Stomach (tissue), 9 donors: ENCODE data around the gene VOPP1. TPM values are rescaled to one million over a fixed set of nuclear protein-coding genes. Genes with fewer than 3 reads are reported as not detected.

Experiments
- DNase-seq, 2 donors: peaks; one replicate each; pipeline versions ENCODE4 v3.0.0 to v3.0.0-alpha.2; 2013 to 2019
- H3K27ac ChIP-seq, 5 donors: fragments of 200-600 bp in 4 of 5; sonication (generic) in 4 of 5; one replicate each; pipeline ENCODE4 v1.5.1; 2013 to 2019; ENCODE audit warnings: mild to moderate bottlenecking in 1 of 5, moderate library complexity in 1 of 5
- H3K27me3 ChIP-seq, 3 donors: fragments of 200-600 bp; sonication (generic); one replicate each; pipeline ENCODE4 v1.5.1; 2017 to 2019; ENCODE audit warnings: mixed run types in 1 of 3
- H3K36me3 ChIP-seq, 4 donors: fragments of 200-600 bp; sonication (generic); 1 replicate in 3 of 4; 2 replicates in 1 of 4; pipeline ENCODE4 v1.5.1; 2016 to 2019
- H3K4me1 ChIP-seq, 4 donors: fragments of 200-600 bp; sonication (generic); one replicate each; pipeline ENCODE4 v1.5.1; 2016 to 2019
- H3K4me3 ChIP-seq, 4 donors: fragments of 200-600 bp; sonication (generic) in 3 of 4; one replicate each; pipeline ENCODE4 v1.5.1; 2016 to 2019; ENCODE audit warnings: mild to moderate bottlenecking in 1 of 4
- H3K9me3 ChIP-seq, 4 donors: fragments of 200-600 bp; sonication (generic); one replicate each; pipeline ENCODE4 v1.5.1; 2016 to 2019
- CTCF ChIP-seq, 7 experiments: fragments of 450-650 bp in 4 of 7; fragments of 200-600 bp in 3 of 7; sonication (generic) in 3 of 7; IDR thresholded peaks; one replicate each; pipeline ENCODE4 v1.5.1; 2016 to 2019; ENCODE audit warnings: antibody characterized with exemption in 7 of 7, control low read depth in 2 of 7, mild to moderate bottlenecking in 1 of 7
- EP300 ChIP-seq: sonication (generic); formaldehyde crosslinking; IDR thresholded peaks from one replicate; pipeline ENCODE4 v1.6.1; 2017; ENCODE audit warnings: antibody characterized with exemption
- POLR2A ChIP-seq, 4 donors: fragments of 450-650 bp; IDR thresholded peaks; one replicate each; pipeline ENCODE4 v1.6.1; 2016; ENCODE audit warnings: antibody characterized with exemption in 4 of 4, control low read depth in 2 of 4, mild to moderate bottlenecking in 1 of 4, moderate library complexity in 1 of 4
- POLR2AphosphoS5 ChIP-seq, 3 donors: sonication (generic); formaldehyde crosslinking; IDR thresholded peaks; one replicate each; pipeline ENCODE4 v1.6.1; 2016; ENCODE audit warnings: antibody characterized with exemption in 3 of 3
- WGBS, 5 donors: extraction: QIAGEN DNeasy Blood & Tissue Kit in 3 of 5; methylation state at CpG; one replicate each; pipeline versions ENCODE4 v1.1.5 to v1.1.7; 2013 to 2018; 5-methylcytosine and 5-hydroxymethylcytosine counted together
- intact Hi-C: fragments of 100-400 bp; cut with DNase I; formaldehyde crosslinking; loops from one replicate; pipeline ENCODE4 v1.15.1; 2023; ENCODE audit warnings: low total_unique reads
- polyA plus RNA-seq, 3 donors: library from polyadenylated mRNA; stranded (reverse); fragments of 200-250 nt; gene quantifications; one replicate each; pipeline ENCODE4 v1.2.3, GENCODE V29; 2013
- total RNA-seq, 5 donors: library from RNA; depleted of rRNA; stranded (reverse); fragments of >200 nt; gene quantifications; one replicate each; pipeline versions ENCODE4 v1.1.0 to v1.2.3, GENCODE V29; 2014 to 2016
- donor health status: healthy with polysubstance abuse.
- donor health status: Bipolar disorder and iron deficiency.
- donor health status: healthy.

The VOPP1 gene
- total and polyA plus RNA-seq, 8 donors, result 14.0 to 117 (median 37.0) TPM

- Histone ChIP-seq H3K27me3 (no peaks in the 10 kb centered on the region), H3K27ac (no peak overlapping the region), H3K4me1 (peaks cover 1 to 45% (median 18%) of the 10 kb centered on the region in 4 donors), H3K9me3 (no peaks in the 10 kb centered on the region), H3K4me3 (no peak overlapping the region), H3K36me3 (peaks cover 0 to 5% (median 0%) of the 10 kb centered on the region in 4 donors)
- TF ChIP-seq POLR2AphosphoS5 (IDR thresholded peaks at IDR 0.05) (no peak), EP300 (no peak), CTCF (IDR thresholded peaks at IDR 0.05) (no peak), POLR2A (IDR thresholded peaks at IDR 0.05) (no peak)
- no peak for DNase-seq
- intact Hi-C loops, result no loop called here
- WGBS, 5 donors, result 86 to 92% (median 90%) methylated on average over 12 of the region's 12 CpGs
Measured at GRCh38 chr7:55558962-55559920, 13.1 kb downstream of the VOPP1 start.

DNA sequence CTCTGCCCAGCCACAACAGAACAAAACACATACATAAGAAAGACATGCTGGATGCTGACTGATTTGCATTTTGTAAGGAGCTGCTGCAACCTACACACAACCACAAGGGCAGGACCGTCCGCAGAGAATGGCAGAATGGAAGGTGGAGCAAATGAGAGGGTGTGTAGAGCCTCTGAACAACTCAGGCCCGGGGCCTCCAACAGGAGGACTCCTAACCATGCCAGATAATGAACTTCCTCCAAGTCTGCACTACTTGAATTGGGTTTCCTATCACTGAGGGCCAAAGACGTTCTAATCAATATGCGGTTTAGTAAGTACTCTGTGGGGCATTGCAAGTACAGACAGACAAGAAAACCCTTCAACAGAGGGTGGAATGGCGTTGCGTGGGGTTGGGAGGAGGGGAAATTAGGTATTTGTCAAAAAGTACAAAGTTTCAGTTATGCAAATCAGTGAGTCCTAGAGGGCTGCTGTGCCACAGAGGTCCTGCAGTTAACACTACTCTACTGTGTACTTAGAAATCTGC lies 14.6 kb downstream of the VOPP1 start:
- Histone ChIP-seq H3K9me3 (no peaks in the 10 kb centered on the region), H3K4me3 (no peak overlapping the region), H3K27me3 (no peaks in the 10 kb centered on the region), H3K4me1 (peaks cover 13 to 60% (median 33%) of the 10 kb centered on the region in 4 donors), H3K36me3 (peaks cover 0 to 5% (median 0%) of the 10 kb centered on the region in 4 donors), H3K27ac (no peak overlapping the region)
- intact Hi-C loops, result no loop called here
- WGBS, 5 donors, result 70 to 82% (median 74%) methylated on average over 7 of the region's 7 CpGs
- no peak for DNase-seq
- TF ChIP-seq POLR2AphosphoS5 (IDR thresholded peaks at IDR 0.05) (no peak), CTCF (IDR thresholded peaks at IDR 0.05) (no peak), EP300 (no peak), POLR2A (IDR thresholded peaks at IDR 0.05) (no peak)

DNA sequence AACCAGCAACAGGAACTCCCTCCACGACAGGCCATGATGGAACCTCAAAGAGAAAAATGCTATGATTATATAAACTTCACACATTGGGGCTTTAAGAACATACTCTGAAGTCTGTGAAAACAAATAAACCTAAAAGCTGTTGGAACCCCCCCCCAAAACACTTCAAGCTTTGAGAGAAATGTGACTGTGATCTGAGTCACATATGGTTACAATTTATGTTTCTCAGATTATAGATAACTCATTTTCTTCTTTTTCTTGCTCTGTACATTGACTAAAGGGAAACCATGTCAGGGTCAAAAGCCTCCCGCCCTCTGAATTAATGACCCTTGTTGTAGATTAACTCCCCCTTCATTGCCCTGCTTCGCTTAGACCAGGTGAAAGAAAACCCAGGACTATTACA lies 15.8 kb downstream of the VOPP1 start:
- WGBS, 5 donors, result 82 to 90% (median 85%) methylated on average over 3 of the region's 3 CpGs
- no peaks in the 10 kb centered on the region for H3K9me3 ChIP-seq
- H3K4me3 ChIP-seq, result no peak overlapping the region
- H3K36me3 ChIP-seq, result peaks cover 0 to 5% (median 0%) of the 10 kb centered on the region in 4 donors
- intact Hi-C loops, result no loop called here
- no peaks in the 10 kb centered on the region for H3K27me3 ChIP-seq
- no peak for DNase-seq
- TF ChIP-seq CTCF (IDR thresholded peaks at IDR 0.05) (no peak), EP300 (no peak), POLR2A (IDR thresholded peaks at IDR 0.05) (no peak), POLR2AphosphoS5 (IDR thresholded peaks at IDR 0.05) (no peak)
- H3K27ac ChIP-seq, result no peak overlapping the region
- H3K4me1 ChIP-seq, result peaks cover 24 to 71% (median 43%) of the 10 kb centered on the region in 4 donors

DNA sequence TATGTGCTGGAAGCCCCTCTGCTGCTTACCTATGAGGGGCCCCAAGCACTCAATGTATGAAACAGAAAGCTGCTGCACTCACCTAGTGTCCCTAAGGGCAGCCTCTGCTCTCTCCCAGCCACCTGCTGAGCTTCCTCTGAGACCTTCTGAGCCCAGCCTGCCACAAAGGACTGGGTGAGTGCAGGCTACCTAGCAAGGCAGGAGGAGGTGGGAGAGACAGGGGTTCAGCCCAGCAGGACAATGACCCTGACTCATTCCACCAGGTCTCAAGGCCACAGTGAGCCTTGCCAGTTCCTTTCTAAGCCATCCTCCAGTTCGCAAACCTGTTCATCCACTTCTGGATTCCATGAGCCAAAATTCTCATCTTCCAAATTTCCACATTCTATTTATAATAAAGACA lies 16.3 kb downstream of the VOPP1 start:
- DNase-seq, result no peak
- Histone ChIP-seq H3K9me3 (no peaks in the 10 kb centered on the region), H3K4me3 (no peak overlapping the region), H3K4me1 (peaks cover 27 to 76% (median 48%) of the 10 kb centered on the region in 4 donors), H3K27ac (no peak overlapping the region), H3K36me3 (peaks cover 0 to 5% (median 0%) of the 10 kb centered on the region in 4 donors), H3K27me3 (no peaks in the 10 kb centered on the region)
- 74 to 94% (median 82%) methylated on average over 1 of the region's 1 CpG for WGBS, 5 donors
- intact Hi-C loops, result no loop called here
- TF ChIP-seq POLR2AphosphoS5 (IDR thresholded peaks at IDR 0.05) (no peak), EP300 (no peak), CTCF (IDR thresholded peaks at IDR 0.05) (no peak), POLR2A (IDR thresholded peaks at IDR 0.05) (no peak)
